GM19023 (cell line): ENCODE data around the gene PRCC.

Experiments used
- ATAC-seq: cut with Tn5 transposase; IDR thresholded peaks from one replicate; pipeline ENCODE4 v1.9.1; 2021; ENCODE audit warnings: mild to moderate bottlenecking, moderate library complexity; ENCODE audit not compliant: unreplicated experiment

PRCC gene

DNA sequence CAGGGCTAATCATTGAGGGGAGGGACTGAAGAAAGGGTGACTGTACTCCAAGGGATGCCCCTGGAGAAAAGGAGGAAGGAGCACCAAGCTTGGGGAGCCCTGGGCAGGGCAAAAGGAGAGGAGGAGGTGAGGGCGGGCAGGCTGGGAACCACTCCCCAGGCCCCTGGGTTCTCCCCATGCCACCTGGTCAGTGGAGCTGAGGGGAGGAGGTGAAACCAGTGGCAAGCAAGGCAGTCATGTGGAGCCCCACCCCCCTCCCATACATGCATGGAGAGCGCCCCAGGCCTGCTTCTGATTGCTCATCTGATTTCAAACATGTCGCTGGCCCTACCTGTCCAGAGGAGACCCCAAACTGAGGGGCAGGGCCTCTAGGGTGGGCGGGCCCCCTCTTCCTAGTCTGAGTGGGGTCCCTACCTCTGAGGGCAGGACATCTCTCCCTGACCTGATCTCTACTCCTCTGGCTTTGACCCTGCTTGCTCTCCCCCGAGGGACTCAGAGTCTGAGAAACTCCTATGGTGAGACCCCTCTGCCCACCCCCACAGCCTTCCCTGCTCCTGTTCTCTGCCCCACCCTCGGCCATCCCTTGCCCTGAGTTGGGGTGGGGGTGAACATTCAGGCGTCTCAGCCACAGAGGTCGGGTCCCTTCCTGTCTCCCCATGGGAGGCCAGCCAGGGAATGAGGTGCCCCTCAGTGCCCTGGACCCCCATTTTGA is 73.0 kb downstream of the PRCC start:
- ATAC-seq = no peak

DNA sequence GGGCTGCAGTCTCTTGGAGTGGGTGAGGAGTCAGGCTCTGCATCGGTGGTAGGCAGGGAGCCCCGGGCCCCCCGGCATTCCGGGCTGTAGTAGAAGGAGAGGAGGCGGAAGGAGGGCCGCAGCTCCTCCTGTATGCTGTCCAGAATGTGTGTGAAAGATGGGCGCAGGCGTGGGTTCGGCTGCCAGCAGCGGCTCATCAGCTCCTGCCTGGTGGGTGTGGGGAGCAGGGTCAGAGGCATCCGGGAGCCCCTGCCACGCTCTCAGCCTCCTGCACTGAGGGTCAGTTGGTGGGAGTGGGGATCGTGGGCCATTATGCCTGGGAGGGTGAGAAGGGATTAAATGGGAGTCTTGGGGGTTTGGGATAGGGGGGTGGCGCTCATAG is 73.6 kb downstream of the PRCC start:
- no peak for ATAC-seq

DNA sequence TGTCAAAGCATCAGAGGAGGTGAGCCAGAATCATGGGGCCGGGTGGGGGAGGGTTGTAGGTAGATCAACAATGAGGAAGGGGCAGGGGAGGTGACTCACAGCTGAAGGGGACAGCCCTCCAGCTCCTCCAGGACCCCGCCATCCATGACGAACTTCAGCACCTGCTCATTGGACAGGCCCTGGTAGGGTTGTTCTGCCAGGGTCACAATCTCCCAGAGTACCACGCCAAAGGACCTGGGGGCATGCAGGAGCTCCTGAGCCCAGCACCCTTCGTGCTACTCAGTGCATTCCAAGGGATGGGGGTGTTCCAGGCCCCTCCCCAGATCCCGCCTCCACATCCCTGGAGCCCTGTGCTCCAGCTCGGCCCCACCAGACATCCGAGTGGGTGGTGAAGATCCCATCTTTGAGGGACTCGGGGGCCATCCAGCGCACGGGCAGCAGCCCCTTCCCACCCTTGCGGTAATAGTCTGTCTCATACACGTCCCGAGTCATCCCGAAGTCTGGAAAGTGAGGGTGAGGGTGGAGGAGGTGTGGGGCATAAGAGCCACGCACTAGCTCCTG is 74.0 kb downstream of the PRCC start:
- no peak for ATAC-seq

DNA sequence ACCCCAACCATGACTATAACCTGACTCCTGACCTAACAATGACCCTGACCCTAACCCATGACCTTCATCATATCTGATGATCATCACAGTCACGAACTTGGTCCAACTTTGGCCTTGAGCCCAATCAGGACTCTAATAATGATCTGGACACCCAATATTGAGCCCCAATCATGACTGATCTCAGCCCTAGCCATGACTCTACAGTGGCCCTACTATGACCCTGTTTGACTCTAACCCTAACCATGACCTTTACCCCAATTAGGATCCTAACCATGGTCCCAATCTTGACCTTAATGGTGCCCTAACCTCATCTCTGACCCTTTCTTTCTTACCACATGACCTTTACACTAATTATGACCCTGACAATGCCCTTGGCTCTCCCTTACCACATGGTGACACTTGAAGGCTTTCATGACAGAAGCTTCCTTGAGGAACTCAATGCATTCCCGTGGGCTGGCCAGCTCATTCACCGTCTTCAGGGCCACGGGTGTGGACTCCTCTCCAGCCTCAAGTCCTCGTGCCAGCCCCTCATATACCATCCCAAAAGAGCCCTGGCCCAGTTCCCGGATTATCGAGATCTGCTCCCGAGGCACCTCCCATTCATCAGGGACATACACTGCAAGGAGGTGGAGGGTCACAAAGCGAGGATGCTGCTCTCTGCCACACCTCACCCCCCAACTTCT is 75.4 kb downstream of the PRCC start:
- no peak for ATAC-seq

DNA sequence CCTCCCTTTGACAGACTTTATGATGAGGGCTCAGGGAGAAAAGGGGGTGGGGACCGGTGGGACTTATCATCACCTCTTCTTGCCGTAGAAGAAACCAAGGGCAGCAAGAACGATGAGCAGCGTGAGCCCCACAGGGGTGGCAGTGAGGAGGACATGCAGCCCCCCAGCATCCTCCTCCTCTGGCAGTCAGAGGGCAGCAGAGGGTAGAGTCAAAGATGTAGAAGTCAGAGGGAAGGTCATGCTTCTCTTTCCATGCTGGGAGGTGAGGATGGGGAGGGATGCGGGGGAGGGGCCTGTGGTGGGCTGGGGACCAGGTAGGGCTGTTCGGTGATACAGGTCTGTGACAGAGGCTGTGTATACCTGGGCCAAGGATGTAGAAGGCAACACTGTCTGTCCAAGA is 76.8 kb downstream of the PRCC start:
- ATAC-seq = no peak

DNA sequence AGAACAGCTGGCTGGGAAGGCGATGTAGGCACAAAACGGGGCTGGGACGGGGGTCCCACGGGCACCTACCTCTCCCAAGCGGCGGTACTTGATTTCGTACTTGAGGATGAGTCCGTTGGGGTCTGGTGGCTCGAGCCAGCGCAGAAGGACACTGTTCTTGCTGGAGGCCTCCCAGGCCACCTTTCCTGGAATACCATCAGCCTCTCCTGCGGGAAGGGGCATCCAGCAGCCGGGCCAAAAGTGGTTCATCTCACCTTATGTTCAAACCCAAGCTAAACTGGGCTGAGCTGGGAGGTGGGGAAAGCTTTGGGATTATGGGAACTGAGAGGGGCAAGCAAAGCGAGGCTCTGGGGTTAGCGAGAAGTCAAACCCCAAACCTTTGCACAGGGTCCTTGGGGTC is 77.3 kb downstream of the PRCC start:
- ATAC-seq = no peak

DNA sequence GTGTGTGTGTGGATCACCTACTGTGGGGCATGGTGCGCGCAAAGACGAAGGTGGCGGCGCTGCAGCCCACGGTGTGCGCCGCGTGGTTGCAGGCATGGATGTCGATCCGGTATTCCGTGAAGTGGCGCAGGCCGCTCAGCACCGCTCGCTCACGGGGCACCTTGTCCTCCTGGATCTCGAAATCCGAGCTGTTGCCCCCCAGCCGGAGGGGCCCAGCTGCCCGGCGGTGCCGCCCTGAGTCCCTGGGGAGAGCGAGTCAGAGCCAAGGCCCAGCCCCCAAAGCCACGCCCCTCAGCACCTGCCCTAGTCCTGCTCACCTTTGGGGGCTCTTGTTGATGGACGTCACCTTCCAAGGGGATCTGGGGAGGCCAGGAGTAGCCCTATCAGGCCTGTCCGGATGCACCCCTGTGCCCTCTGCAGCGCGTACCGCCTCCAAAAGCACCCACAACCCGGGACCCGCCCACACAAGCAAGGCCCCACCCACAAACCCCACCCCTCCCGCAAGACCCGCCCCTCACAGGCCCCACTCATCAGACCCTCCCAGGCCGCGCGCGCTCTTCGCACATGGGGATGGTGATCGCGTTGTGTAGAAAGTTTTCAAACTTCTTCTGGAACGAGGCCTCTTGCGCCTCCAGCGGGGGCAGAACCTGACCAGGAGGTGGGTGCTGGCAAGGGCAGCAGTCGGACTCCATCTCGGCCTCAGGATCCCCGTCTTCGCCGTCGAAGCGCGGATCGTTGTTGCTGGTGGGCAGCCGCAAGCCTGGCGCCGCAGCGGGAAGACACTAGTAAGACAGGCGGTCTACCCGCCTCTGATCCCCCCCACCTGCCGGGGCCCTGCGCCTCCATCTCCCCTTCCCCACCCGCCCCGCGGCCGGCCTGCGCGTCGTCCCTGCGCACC is 78.0 kb downstream of the PRCC start:
- ATAC-seq = no peak

DNA sequence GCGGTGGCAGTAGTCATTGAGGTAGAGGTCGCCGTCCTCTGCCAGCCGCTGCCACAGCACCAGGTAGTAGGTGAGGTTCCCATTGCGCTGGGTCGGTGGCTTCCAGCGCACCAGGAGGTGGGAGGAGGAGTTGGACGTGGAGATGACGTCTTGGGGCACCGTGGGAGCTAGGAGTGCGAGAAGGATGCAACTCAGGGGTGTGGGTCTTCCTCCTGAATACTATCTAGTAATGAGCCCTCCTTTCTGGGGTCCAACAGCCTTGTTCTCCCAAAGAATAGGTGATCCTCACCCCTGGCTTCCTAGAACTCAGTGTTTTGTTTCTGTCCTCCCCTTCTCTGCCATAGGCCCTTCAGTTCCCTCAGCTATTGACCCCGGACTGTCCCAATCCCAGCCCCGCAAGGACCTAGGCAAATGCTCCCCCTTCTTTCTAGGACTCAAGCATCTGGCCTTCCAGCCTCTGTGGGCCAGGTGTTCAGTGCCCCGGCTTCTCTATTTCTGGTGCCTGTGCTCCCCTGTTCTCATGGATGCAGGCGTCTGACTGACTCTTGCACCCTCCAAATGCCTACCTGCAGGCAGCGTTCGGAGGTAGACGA is 78.7 kb downstream of the PRCC start:
- no peak for ATAC-seq

DNA sequence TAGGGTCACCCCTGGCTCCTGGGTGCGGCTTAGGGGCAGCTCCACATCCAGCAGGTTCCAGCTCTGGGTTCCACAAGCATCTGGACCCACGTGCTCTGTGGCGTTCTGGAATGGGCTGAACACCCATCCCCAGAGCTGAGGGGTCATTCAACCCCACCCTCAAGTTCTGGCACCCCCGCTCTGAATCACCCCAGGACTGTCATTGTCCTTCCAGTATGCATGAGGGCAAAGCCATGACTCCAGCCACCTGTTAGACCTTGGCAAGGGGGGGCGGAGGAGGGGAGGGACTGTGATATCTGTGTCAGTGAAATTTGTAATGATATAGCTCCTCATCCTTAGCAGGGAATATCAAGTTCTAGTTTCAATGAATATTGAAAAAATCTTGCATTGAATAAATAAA is 79.3 kb downstream of the PRCC start:
- no peak for ATAC-seq

DNA sequence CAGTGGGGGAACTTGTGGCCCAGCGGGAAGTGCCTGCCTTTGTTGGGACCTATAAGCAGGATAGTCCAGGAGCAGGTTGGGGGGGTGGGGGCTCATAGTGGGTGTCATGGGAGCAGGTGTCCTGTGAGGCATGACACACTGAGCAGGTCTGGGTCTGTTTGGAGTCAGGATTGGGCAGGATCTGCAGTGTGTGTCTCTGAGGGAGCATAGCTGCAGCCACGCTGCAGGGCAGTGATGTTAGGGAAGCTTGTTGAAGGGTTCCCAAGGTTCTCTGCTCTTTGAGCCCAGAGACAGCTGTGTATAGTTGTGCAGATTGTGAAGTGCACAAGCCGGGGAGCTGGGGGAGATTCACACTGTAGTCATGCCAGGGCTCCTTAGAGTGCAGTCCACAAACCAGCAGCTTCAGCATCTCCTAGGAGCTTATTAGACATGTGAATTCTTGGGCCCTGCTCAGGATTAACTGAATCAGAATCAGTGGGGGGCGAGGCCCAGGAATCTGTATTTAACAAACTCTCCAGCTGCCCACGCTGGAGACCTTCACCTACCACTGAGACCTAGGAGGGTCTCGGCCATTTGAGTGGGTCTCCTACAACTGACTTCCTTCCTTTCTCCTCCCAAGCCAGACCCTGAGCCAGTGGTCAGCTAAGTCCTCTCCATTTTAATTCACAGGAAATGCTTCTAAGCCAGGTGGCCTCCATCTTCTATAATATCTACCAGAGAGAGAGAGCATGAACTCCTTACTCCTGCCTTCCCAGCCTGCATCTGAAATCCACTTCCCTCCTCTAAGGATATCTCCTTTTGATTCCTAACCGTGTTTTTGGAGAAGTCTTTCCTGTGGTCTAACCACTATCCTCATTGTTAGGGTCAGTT is 80.5 kb downstream of the PRCC start:
- no peak for ATAC-seq

DNA sequence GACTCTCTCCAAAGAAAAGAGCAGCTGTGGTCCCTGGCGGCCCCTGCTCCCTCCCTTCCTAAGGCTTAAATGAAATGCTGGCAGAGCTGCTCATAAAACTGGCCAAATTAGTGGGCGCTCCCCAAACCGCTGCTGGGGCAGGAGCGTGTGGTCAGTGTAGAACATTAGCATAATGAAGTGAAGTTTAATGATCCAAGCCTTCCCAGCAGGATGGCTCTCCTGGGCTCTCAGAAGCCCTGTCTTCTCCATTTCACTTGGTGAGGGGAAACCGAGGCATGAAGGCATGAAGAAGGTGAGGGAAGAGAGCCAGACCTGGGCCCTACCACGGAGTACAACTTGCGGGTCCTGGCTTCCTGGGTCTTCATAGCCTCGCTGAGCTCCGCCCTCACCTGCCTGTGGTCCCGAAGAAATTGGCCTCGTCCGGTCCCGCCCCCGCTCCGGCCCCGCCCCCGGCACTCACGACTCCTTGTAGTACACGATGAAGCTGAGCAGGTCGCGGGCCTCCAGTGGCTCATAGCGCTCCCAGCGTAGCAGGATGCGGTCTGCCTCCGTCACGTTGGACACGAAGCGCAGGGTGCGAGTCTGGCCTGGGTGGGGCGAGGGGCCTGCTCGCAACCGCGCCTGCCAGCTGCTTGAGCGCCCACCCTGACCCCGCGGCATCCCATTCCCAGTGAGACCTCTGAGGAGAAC is 81.3 kb downstream of the PRCC start:
- no peak for ATAC-seq

DNA sequence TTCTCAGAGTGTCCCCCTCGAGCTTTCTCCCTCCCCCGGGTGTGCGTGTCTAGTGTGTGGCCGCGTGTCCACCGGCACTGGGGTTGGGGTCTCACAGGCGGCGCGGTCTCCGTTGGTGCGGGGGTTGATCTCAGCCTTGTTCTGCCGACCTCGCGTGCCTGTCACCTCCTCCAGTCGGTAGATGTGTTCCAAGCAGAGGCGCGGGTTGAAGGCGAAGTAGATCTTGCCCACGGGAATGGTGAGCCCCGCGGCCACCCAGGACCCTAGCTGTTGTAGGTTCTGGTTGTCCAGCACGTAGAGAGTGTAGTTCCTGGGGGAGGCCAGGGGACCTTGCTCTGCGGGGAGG is 81.8 kb downstream of the PRCC start:
- no peak for ATAC-seq
